SK-N-SH (cell line): ENCODE measurements around the gene SYNE1. TPM values are rescaled to one million over a fixed set of nuclear protein-coding genes. Genes with fewer than 3 reads are reported as not detected.

ENCODE experiments used
- CTCF ChIA-PET: fragments of 300-600, 350-600 bp; formaldehyde crosslinking; extraction: SDS; loops from one replicate; lab custom pipeline; 2021; lab: Yijun Ruan, JAX
- POLR2A ChIA-PET: fragments of 350-600 bp; sonication (Branson Sonifier 250); formaldehyde crosslinking; extraction: SDS; loops from one replicate; lab custom pipeline; 2020; ENCODE audit warnings: antibody characterized with exemption, inconsistent platforms; lab: Yijun Ruan, JAX
- DNase-seq: peaks from one replicate; pipeline ENCODE4 v3.0.0; 2012
- H2AFZ ChIP-seq: fragments of 200-600 bp; sonication (generic); 2 replicates; pipeline ENCODE4 v1.8.1; 2016; ENCODE audit warnings: antibody characterized with exemption, mild to moderate bottlenecking, low read depth
- H3F3A ChIP-seq: fragments of 200-600 bp; sonication (generic); replicated peaks from 2 replicates; pipeline ENCODE3; 2016; ENCODE audit warnings: antibody characterized with exemption, mild to moderate bottlenecking; ENCODE audit not compliant: insufficient read depth
- H3K27ac ChIP-seq, 2 experiments: fragments of 200-500 bp in 1 of 2; fragments of 200-600 bp in 1 of 2; sonication (Bioruptor generic) in 1 of 2; sonication (generic), shearing (Covaris generic) in 1 of 2; 2 replicates each; pipeline versions ENCODE4 v1.5.1 to v1.6.1; 2014 to 2016; ENCODE audit warnings: low read depth in 2 of 2, inconsistent platforms in 1 of 2, low read length in 1 of 2, mild to moderate bottlenecking in 1 of 2, mixed read lengths in 1 of 2
- H3K27me3 ChIP-seq: fragments of 200-600 bp; sonication (generic), shearing (Covaris generic); 2 replicates; pipeline ENCODE4 v1.6.1; 2016; ENCODE audit warnings: mixed run types; ENCODE audit not compliant: insufficient read depth
- H3K36me3 ChIP-seq, 2 experiments: fragments of 200-500 bp in 1 of 2; fragments of 200-600 bp in 1 of 2; sonication (Bioruptor generic) in 1 of 2; sonication (generic) in 1 of 2; replicated peaks in 1 of 2; 2 replicates each; pipeline versions ENCODE3 to v1.5.1; 2014 to 2016; ENCODE audit warnings: low read length in 1 of 2, mild to moderate bottlenecking in 1 of 2; ENCODE audit not compliant: insufficient read depth in 2 of 2, control insufficient read depth in 1 of 2
- H3K4me1 ChIP-seq, 2 experiments: fragments of 200-500 bp in 1 of 2; fragments of 200-600 bp in 1 of 2; sonication (Bioruptor generic) in 1 of 2; sonication (generic), shearing (Covaris generic) in 1 of 2; 2 replicates each; pipeline versions ENCODE4 v1.5.1 to v1.6.1; 2014 to 2016; ENCODE audit warnings: low read depth in 1 of 2, low read length in 1 of 2, mixed run types in 1 of 2; ENCODE audit not compliant: insufficient read depth in 2 of 2, control insufficient read depth in 1 of 2
- H3K4me2 ChIP-seq: fragments of 200-600 bp; sonication (generic), shearing (Covaris generic); 2 replicates; pipeline ENCODE4 v1.6.1; 2017; ENCODE audit warnings: mixed run types
- H3K4me3 ChIP-seq, 2 experiments: fragments of 200-500 bp in 1 of 2; fragments of 200-600 bp in 1 of 2; sonication (Bioruptor generic) in 1 of 2; sonication (generic), shearing (Covaris generic) in 1 of 2; 2 replicates each; pipeline versions ENCODE4 v1.5.1 to v1.8.1; 2014 to 2016; ENCODE audit warnings: low read depth in 2 of 2, inconsistent platforms in 1 of 2, low read length in 1 of 2, mild to moderate bottlenecking in 1 of 2, mixed read lengths in 1 of 2, moderate library complexity in 1 of 2
- H3K79me2 ChIP-seq: fragments of 200-600 bp; sonication (generic); 2 replicates; pipeline ENCODE4 v1.8.1; 2017; ENCODE audit warnings: mild to moderate bottlenecking; ENCODE audit not compliant: insufficient read depth
- H3K9ac ChIP-seq: fragments of 200-600 bp; sonication (generic); 2 replicates; pipeline ENCODE4 v1.6.1; 2017; ENCODE audit warnings: mixed run types
- H3K9me2 ChIP-seq: fragments of 200-600 bp; sonication (generic); 2 replicates; pipeline ENCODE4 v1.6.1; 2017; ENCODE audit warnings: mixed run types
- H3K9me3 ChIP-seq: fragments of 200-600 bp; sonication (generic); 2 replicates; pipeline ENCODE4 v1.6.1; 2017; ENCODE audit warnings: mixed run types, mild to moderate bottlenecking, moderate library complexity
- H4K20me1 ChIP-seq: fragments of 200-600 bp; sonication (generic); 2 replicates; pipeline ENCODE4 v1.6.1; 2017; ENCODE audit warnings: mild to moderate bottlenecking, mixed run types; ENCODE audit not compliant: insufficient read depth
- CHD2 ChIP-seq: fragments of 150-350 bp; IDR thresholded peaks from 2 replicates; pipeline ENCODE4 v1.6.1; 2018; ENCODE audit warnings: low read length; ENCODE audit not compliant: partially characterized antibody
- CTCF ChIP-seq: fragments of 200-600 bp; sonication (generic); IDR thresholded peaks from 2 replicates; pipeline ENCODE4 v1.6.1; 2017; ENCODE audit warnings: antibody characterized with exemption, mild to moderate bottlenecking, moderate library complexity
- ELF1 ChIP-seq: IDR thresholded peaks from 2 replicates; pipeline ENCODE4 v1.4.0; 2012
- EP300 ChIP-seq, 2 experiments: IDR thresholded peaks; 2 replicates each; pipeline versions ENCODE4 v1.4.0 to v1.6.1; 2012; ENCODE audit warnings: borderline replicate concordance in 1 of 2, low read depth in 1 of 2, low read length in 1 of 2
- EZH2phosphoT487 ChIP-seq: fragments of 200-600 bp; sonication (generic); IDR thresholded peaks from 2 replicates; pipeline ENCODE4 v1.6.1; 2017; ENCODE audit warnings: low read depth, mixed run types, mild to moderate bottlenecking, antibody characterized with exemption, moderate library complexity, borderline replicate concordance
- JUND ChIP-seq: IDR thresholded peaks from 2 replicates; pipeline ENCODE4 v1.4.0; 2012
- MAX ChIP-seq: IDR thresholded peaks from 2 replicates; pipeline ENCODE4 v1.4.0; 2012; ENCODE audit warnings: low read depth
- MXI1 ChIP-seq: IDR thresholded peaks from 2 replicates; pipeline ENCODE4 v1.6.1; 2012; ENCODE audit warnings: mild to moderate bottlenecking, low read depth, low read length, improper control_type of control experiment
- NFIC ChIP-seq: IDR thresholded peaks from 2 replicates; pipeline ENCODE4 v1.4.0; 2012; ENCODE audit warnings: borderline replicate concordance
- PBX3 ChIP-seq: IDR thresholded peaks from 2 replicates; pipeline ENCODE4; 2012
- POLR2AphosphoS5 ChIP-seq: IDR thresholded peaks from 2 replicates; pipeline ENCODE4 v1.6.1; 2012; ENCODE audit warnings: low read depth, low read length
- RAD21 ChIP-seq: IDR thresholded peaks from 2 replicates; pipeline ENCODE4 v1.6.1; 2012; ENCODE audit warnings: mild to moderate bottlenecking, low read length
- RCOR1 ChIP-seq: fragments of 150-350 bp; IDR thresholded peaks from 2 replicates; pipeline ENCODE4 v1.6.1; 2017; ENCODE audit warnings: antibody characterized with exemption, low read length
- RXRA ChIP-seq: IDR thresholded peaks from 2 replicates; pipeline ENCODE4 v1.4.0; 2012; ENCODE audit warnings: low read depth, mild to moderate bottlenecking, borderline replicate concordance
- SIN3A ChIP-seq: IDR thresholded peaks from 2 replicates; pipeline ENCODE4 v1.6.1; 2012; ENCODE audit warnings: low read depth, mild to moderate bottlenecking, low read length, moderate library complexity, borderline replicate concordance
- SMC3 ChIP-seq: IDR thresholded peaks from 2 replicates; pipeline ENCODE4 v1.6.1; 2012; ENCODE audit warnings: low read depth, low read length, improper control_type of control experiment
- TAF1 ChIP-seq: IDR thresholded peaks from 2 replicates; pipeline ENCODE4 v1.6.1; 2012; ENCODE audit warnings: low read depth, mild to moderate bottlenecking, low read length, moderate library complexity, borderline replicate concordance
- WGBS: methylation state at CpG from one replicate; pipeline ENCODE4 v1.1.6; 2017; ENCODE audit warnings: low lambda C conversion rate; 5-methylcytosine and 5-hydroxymethylcytosine counted together
- polyA plus RNA-seq, 3 experiments: library from polyadenylated mRNA; depleted of rRNA; stranded (reverse); fragments of >200 nt; gene quantifications; 2 replicates each; pipeline ENCODE4 v1.2.3, GENCODE V29; 2012
- TF ChIP-seq, protein P1 (sequence below): IDR thresholded peaks from 2 replicates; pipeline ENCODE4 v1.4.0; 2012; ENCODE audit warnings: low read depth, borderline replicate concordance
- TF ChIP-seq, protein P2 (sequence below): IDR thresholded peaks from 2 replicates; pipeline ENCODE4 v1.6.1; 2012; ENCODE audit warnings: mild to moderate bottlenecking, low read depth, low read length, moderate library complexity

SYNE1 gene
- polyA plus RNA-seq, 1 of the 3 experiments (the other 2 are of a cell fraction): 31.1 TPM

GRCh38 chr6:152669895-152670294 is 32.7 kb upstream of the SYNE1 start:
- Histone ChIP-seq H3K36me3 (no peaks in the 10 kb centered on the region), H2AFZ (peak overlapping the region; percentile 77; the same call in 1 of the 2 replicates), H3K27me3 (no peaks in the 10 kb centered on the region), H4K20me1 (no peaks in the 10 kb centered on the region), H3K9ac (no peak overlapping the region; the same call in 1 of the 2 replicates), H3K27ac (peak overlapping the region in 1 of 2 experiments; percentile 92; a peak in 2 of 4 replicates)
- POLR2A ChIA-PET: no interaction called here
- 0% methylated on average over 1 of the region's 1 CpG for WGBS
- peak; percentile 27 for DNase-seq
- TF ChIP-seq POLR2AphosphoS5: no peak
- peak; percentile 69 for TF ChIP-seq CTCF
- TF ChIP-seq RAD21: peak; percentile 78
- peak; percentile 52 for TF ChIP-seq SMC3
- TF ChIP-seq, all 33 proteins: peak for 3
- CTCF ChIA-PET: interaction anchor here (0.6 to 2.9 kb wide), 20 partner anchors 8 to 539 kb away, joined by 3 to 13 read pairs (median 4); partner anchors contain the start of gene SYNE1
- H3K9me3 ChIP-seq: 0 out of 2 replicates have a peak, but pooled peaks cover 2% of the 10 kb centered on the region
- no peaks in the 10 kb centered on the region for H3K9me2 ChIP-seq
- H3K4me3 ChIP-seq: no peak overlapping the region
- peaks cover 18% of the 10 kb centered on the region for H3F3A ChIP-seq
- peaks cover 0 to 9% of the 10 kb centered on the region in 2 experiments; a peak in 2 of 4 replicates for H3K4me1 ChIP-seq
- no peak overlapping the region for H3K4me2 ChIP-seq
- H3K79me2 ChIP-seq: no peaks in the 10 kb centered on the region

- no peak overlapping the region for H3K4me3 ChIP-seq
- no peaks in the 10 kb centered on the region for H3K9me2 ChIP-seq
- no peaks in the 10 kb centered on the region for H3K36me3 ChIP-seq
- no peaks in the 10 kb centered on the region for H3F3A ChIP-seq
- no peaks in the 10 kb centered on the region for H3K79me2 ChIP-seq
- H3K9ac ChIP-seq: no peak overlapping the region
- no peaks in the 10 kb centered on the region for H3K27me3 ChIP-seq
- WGBS: 67% methylated on average over 3 of the region's 3 CpGs
- POLR2A ChIA-PET: no interaction called here
- no peak overlapping the region for H3K27ac ChIP-seq
- DNase-seq: no peak
- CTCF ChIA-PET: no interaction called here
- no peaks in the 10 kb centered on the region for H3K4me1 ChIP-seq
- 0 out of 2 replicates have a peak, but pooled peaks cover 3% of the 10 kb centered on the region for H3K9me3 ChIP-seq
- no peaks in the 10 kb centered on the region for H4K20me1 ChIP-seq
- no peak overlapping the region for H2AFZ ChIP-seq
- no peak overlapping the region for H3K4me2 ChIP-seq
- TF ChIP-seq EP300 (IDR thresholded peaks at IDR 0.05; ENCODE audit: borderline replicate concordance in 1 of 2, low read depth in 1 of 2, low read length in 1 of 2): no peak
- no peak for TF ChIP-seq RCOR1
- no peak for TF ChIP-seq EZH2phosphoT487
- TF ChIP-seq MXI1: no peak
- no peak for TF ChIP-seq CHD2
- TF ChIP-seq, protein P1, sequence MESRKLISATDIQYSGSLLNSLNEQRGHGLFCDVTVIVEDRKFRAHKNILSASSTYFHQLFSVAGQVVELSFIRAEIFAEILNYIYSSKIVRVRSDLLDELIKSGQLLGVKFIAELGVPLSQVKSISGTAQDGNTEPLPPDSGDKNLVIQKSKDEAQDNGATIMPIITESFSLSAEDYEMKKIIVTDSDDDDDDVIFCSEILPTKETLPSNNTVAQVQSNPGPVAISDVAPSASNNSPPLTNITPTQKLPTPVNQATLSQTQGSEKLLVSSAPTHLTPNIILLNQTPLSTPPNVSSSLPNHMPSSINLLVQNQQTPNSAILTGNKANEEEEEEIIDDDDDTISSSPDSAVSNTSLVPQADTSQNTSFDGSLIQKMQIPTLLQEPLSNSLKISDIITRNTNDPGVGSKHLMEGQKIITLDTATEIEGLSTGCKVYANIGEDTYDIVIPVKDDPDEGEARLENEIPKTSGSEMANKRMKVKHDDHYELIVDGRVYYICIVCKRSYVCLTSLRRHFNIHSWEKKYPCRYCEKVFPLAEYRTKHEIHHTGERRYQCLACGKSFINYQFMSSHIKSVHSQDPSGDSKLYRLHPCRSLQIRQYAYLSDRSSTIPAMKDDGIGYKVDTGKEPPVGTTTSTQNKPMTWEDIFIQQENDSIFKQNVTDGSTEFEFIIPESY: no peak
- no peak for TF ChIP-seq POLR2AphosphoS5
- TF ChIP-seq PBX3: no peak
- TF ChIP-seq SMC3: no peak
- TF ChIP-seq TAF1: no peak
- TF ChIP-seq ELF1: no peak
- no peak for TF ChIP-seq NFIC
- TF ChIP-seq JUND: no peak
- no peak for TF ChIP-seq MAX
- TF ChIP-seq SIN3A: no peak
- no peak for TF ChIP-seq RXRA
- TF ChIP-seq, protein P2, sequence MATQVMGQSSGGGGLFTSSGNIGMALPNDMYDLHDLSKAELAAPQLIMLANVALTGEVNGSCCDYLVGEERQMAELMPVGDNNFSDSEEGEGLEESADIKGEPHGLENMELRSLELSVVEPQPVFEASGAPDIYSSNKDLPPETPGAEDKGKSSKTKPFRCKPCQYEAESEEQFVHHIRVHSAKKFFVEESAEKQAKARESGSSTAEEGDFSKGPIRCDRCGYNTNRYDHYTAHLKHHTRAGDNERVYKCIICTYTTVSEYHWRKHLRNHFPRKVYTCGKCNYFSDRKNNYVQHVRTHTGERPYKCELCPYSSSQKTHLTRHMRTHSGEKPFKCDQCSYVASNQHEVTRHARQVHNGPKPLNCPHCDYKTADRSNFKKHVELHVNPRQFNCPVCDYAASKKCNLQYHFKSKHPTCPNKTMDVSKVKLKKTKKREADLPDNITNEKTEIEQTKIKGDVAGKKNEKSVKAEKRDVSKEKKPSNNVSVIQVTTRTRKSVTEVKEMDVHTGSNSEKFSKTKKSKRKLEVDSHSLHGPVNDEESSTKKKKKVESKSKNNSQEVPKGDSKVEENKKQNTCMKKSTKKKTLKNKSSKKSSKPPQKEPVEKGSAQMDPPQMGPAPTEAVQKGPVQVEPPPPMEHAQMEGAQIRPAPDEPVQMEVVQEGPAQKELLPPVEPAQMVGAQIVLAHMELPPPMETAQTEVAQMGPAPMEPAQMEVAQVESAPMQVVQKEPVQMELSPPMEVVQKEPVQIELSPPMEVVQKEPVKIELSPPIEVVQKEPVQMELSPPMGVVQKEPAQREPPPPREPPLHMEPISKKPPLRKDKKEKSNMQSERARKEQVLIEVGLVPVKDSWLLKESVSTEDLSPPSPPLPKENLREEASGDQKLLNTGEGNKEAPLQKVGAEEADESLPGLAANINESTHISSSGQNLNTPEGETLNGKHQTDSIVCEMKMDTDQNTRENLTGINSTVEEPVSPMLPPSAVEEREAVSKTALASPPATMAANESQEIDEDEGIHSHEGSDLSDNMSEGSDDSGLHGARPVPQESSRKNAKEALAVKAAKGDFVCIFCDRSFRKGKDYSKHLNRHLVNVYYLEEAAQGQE: no peak
Observed at GRCh38 chr6:152661776-152662175, 24.6 kb upstream of the SYNE1 start.
